SH-SY5Y (cell line): ENCODE data around the gene FOXP4.

Source experiments
- GATA2 ChIP-seq: IDR thresholded peaks from 2 replicates; pipeline ENCODE4 v1.6.1; 2011; ENCODE audit warnings: mild to moderate bottlenecking, low read depth, low read length
- GATA3 ChIP-seq: IDR thresholded peaks from 2 replicates; pipeline ENCODE4 v1.6.1; 2011; ENCODE audit warnings: low read depth, mild to moderate bottlenecking, low read length, moderate library complexity

DNA sequence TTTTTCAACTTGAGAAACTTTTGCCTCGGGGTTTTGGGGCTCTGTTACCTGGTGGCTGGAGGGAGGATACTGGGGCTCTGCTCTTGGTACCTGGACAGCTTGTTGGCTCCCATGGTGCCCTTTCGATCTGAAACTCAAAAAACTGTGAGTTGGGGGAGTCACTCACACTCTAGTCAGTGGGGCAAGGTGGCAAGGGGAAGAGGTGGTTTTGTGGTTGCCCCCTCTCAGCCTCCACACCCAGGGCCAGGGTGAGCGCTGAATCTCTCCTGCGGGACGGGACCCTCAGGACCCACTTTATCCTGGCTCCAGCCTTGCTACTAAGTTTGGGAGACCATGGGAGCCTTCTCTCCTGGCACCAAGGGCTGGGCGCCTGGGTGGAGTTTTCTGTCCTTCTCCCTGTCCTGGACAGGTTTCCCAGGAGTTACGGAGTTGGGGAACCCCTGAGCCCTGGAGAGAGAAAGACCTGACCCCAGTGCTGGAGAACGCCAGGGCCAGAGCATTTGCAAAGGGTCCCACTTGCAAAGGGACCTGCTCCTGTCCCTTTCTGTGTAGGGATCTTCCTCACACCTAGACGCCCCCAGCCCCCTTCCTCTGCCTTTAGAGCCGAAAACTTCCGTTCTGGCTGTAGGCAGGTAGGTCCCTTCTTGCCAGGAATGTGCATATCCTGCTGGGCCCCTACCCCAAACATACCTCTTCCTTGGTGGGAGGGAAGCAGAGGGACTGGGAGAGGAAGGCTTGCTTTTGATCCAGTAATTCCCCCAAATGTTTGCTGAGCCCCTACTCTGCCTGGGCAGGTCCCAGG, 2.9 kb downstream of the FOXP4 start:
- no peak for TF ChIP-seq GATA3
- TF ChIP-seq GATA2: no peak
